Inflammatory macrophage treated with lipopolysaccharide for 4 hours (primary cell): Measurements from ENCODE around the gene C1QTNF12.

Experiments
- DNase-seq: peaks from one replicate; pipeline ENCODE4 v3.0.0-alpha.2; 2020

C1QTNF12 gene, protein sequence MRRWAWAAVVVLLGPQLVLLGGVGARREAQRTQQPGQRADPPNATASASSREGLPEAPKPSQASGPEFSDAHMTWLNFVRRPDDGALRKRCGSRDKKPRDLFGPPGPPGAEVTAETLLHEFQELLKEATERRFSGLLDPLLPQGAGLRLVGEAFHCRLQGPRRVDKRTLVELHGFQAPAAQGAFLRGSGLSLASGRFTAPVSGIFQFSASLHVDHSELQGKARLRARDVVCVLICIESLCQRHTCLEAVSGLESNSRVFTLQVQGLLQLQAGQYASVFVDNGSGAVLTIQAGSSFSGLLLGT

GRCh38 chr1:1246577-1247340 is at the start of gene C1QTNF12:
Gene C1QTNF12, minus strand, starts transcription at chr1:1246722. Its CDS starts 32 bp downstream, at chr1:1246690.
- no peak for DNase-seq

DNA sequence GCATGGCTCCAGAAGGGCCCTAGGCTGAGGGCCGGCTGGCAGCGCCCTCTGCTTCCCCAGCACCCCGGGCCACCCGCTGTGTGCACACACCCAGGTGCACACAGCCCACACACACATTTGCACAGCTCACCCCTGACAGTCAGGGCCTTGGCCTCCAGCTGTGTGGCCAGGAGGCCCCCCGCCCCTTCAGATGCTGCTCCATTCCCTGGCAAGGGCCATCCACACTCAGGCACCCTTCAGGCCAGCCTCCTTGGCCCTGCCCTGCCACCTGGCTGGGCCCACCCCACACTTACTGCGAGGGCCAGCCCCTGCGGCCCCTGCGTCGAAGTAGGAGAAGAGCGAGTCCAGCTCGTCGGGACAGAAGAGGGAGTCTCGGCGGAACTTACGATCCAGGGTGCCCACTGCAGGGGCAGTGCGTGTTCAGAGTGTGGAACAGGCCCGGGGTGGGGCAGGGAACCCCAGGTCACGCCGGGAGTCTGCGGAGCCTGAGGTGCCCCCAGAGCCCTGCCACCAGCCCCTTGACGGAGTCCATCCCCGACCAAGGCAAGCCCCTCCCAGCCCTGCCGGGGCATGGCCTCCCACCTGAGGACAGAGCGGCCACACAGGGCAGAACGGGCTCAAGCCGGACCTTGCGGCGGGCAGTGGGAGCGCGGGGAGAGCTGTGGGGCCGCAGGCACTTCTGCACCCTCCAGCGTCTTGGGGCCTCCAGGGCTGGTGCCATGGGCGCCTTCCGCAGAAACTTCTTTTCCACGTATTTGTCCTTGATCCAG is 48.8 kb upstream of the C1QTNF12 start:
- no peak for DNase-seq

DNA sequence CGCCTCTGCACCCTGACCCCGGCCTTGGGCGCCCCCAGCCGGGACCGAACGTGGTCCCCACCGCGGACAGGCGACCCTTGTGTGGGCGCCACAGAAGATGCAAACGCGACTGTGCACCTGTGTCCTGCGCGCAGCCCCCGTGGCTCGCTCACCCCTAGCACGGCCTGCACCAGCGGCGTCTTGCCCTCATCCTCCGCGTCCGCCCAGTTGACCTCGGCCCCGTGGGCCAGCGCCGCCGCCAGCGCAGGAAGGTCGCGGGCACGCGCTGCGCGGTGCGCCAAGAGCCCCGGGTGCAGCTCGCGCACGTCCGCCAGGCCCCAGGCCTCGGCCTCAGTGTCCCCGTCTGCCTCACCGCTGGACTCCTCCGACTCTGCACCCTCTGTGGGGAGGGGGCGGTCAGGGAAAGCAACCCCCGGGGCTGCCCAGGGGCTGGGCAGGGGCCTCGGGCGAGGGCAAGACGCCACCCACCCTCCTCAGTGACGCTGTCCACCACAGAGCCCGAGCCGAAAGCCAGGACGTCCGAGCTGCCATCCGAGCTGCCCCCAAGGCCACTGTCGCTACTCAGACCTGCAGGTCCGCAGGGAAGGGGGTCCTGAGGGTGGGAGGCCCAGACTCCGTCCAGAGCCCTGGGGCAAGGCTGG is 47.8 kb upstream of the C1QTNF12 start:
- DNase-seq = no peak

DNA sequence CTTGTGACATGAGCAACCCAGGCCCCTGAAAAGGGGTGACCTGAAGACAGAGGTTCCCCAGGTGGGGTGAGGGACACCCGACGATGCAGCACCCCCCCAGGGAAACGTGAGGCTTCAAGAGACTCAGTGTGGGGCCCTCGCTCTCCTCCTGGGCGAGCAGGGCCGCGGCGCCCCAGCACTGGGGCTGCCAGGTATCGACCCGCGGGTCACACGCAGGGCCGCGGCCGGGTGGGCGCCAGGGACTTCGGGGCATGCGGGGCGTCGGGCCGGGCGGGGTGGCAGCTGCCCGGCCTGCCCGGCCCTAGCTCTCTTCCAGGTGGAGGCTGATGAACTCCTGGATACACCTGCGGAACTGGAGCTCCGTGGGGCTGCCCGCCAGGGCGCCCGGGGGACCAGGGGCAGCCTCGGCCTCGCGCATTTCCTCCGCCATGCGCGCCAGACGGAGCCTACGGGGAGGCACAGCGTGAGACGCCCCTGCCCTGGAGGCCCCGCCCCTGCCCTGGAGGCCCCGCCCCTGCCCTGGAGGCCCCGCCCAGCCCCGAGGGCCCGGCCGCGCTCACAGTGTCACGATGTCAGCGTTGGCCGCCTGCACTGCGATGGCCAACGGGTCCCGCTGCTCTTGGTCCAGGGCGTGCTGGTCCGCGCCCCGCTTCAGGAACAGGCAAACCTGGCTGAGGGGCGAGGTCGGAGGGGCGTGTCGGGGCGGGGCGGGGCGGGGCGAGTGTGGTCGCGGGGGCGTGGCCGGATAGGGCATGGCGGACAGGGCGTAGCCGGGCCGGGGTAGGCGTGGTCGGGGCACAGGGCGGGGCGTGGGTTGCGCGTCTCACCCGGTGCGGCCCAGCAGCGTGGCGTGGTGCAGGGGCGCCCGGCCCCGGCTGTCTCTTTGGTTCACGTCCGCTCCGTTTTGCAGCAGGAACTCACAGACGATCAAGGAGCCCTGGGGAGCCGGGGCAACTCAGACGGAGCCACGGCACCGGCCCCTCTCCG is 47.0 kb upstream of the C1QTNF12 start:
- no peak for DNase-seq

- no peak for DNase-seq
Measured at GRCh38 chr1:1292851-1293250, 46.3 kb upstream of the C1QTNF12 start.

DNA sequence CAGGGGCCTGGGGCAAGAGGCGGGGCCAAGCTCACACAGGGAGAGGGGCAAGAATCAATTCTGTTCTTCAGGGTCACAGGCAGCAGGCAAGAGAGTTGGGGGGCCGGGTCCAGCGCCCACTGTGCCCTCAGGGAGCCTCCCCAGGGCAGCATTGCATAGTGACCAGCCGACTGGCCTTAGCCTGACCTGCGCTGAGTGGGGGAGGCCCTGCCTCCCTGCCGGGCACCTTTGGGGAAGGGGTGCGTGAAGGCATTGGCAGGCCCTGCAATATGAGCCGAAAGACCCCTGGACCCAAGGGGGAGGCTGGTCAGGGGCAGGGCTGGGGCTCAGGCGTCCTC is 45.9 kb upstream of the C1QTNF12 start:
- DNase-seq = no peak

DNA sequence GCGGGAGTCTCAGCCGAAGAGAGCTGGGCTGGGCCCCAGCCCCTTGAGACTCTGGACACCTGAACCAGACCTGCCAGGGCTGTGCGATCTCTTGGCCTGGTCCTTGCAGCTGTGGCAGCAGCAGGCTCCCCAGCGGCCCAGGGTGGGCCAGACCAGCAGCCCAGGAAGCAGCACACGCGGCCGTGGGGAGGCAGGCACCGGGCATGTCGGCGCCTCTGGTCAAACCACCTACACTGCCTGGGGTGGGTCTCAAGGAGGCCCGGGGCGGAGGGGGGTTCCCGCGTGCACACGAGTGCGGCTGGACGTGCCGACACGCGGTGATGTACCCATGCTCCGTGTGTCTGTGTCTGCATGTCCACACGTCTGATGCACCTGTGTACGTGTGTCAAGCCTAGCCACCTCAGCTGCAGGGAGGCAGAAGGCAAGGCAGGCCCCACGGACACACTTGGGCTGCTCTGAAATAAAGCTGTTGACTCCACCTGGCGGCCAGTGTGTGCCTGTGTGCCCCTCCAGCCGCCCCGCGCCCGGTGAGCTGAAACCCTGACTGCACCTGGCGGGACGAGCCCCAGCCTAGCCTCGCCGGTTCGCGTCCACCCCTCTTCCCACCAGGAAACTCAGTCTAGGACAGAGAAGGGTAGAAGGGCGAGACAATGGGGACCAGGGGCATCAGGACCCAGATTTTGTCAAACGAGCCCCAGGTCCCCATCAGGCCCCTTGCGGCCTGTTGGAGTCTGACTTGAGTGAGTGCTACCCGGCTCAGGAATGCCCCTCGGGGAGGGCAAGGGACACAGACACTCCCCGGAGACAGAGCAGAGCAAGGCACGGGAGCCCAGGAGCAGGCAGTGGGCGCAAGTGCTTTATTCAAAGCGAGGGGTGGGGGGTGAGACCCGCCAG is 45.3 kb upstream of the C1QTNF12 start:
- peak; percentile 26 for DNase-seq

DNA sequence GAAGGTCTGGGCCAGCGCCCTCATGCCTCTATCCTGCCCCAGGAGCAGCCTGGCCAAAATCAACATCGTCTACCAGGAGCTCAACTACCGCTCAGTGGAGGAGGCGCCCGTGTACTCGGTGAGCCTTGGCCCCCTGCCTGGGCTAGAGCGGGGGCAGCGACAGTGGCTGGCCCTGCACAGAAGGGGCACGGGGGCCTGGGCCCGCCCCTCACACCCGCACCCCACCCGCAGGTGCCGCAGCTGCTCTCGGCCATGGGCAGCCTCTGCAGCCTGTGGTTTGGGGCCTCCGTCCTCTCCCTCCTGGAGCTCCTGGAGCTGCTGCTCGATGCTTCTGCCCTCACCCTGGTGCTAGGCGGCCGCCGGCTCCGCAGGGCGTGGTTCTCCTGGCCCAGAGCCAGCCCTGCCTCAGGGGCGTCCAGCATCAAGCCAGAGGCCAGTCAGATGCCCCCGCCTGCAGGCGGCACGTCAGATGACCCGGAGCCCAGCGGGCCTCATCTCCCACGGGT is 44.6 kb upstream of the C1QTNF12 start:
- DNase-seq = no peak

DNA sequence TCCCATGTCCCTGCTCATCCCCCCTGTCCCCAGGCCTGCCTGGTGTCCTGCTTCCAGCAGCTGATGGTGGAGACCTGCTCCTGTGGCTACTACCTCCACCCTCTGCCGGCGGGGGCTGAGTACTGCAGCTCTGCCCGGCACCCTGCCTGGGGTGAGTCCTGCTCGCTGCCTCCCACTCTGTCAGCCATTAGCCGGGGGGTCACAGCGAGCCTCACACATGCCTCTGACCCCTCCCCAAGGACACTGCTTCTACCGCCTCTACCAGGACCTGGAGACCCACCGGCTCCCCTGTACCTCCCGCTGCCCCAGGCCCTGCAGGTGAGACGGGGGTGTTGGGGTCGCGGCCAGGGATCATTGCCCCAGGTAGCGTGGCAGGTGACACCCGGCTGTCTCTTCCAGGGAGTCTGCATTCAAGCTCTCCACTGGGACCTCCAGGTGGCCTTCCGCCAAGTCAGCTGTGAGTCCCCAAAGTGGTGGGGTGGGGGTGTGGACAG is 43.8 kb upstream of the C1QTNF12 start:
- DNase-seq = peak; percentile 60

GRCh38 chr1:1287288-1288110 is 41.0 kb upstream of the C1QTNF12 start:
- DNase-seq = no peak

GRCh38 chr1:1286313-1287261 is 40.1 kb upstream of the C1QTNF12 start:
- DNase-seq = no peak

- DNase-seq = no peak
Measured at GRCh38 chr1:1285611-1286311, 39.2 kb upstream of the C1QTNF12 start.

GRCh38 chr1:1285102-1285571 is 38.6 kb upstream of the C1QTNF12 start:
- DNase-seq = no peak

DNA sequence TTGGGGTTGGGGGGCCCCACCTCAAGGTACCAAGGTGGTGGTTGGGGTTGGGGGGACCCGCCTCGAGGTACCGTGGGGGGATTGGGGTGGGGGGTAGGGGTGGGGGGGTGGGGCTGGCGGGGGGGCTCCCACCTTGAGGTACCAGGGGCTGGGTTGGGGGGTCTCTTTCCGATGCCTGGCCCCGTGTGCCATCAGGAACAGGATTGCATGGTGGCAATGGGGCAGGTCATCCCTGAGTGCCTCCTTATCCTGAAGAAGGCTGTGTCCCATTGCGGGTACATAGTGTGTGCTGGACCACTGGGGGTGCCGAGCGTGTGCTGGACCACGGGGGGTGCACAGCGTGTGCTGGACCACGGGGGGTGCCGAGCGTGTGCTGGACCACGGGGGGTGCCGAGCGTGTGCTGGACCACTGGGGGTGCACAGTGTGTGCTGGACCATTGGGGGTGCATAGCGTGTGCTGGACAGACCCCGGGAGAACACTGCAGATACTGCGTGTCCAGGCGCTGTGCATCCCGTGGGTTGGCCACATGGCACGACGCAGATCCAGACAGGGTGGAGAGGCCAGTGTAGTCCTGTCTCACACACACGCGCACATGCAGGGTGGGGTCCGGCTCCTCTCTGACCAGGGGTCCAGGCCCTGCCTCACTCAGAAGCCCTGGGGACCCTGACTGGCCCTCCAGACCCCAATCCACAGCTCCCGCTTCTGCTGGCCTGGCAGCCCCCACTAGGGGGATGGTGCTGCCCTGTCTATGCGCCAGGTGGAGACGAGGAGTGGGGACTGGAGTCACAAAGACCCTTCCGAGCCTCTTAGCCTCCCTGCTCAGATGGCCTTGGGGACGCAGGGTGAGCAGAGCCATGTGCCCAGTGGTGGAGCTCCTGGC is 37.9 kb upstream of the C1QTNF12 start:
- DNase-seq = no peak

DNA sequence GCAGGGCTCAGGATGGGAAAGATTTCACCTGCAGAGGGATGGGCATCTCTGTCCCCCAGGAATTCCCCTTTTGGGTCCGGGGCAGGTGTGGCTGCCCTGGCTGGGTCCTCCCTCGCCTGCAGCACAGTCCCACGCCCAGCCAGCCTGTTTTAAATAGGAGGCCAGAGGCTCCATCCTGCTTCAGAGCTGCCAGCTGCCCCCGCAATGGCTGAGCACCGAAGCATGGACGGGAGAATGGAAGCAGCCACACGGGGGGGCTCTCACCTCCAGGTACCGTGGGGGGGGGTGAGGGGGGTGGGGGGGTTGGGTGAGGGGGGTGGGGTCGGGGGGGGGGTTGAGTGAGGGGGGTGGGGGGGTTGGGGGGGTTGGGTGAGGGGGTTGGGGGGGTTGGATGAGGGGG is 37.3 kb upstream of the C1QTNF12 start:
- DNase-seq = no peak

DNA sequence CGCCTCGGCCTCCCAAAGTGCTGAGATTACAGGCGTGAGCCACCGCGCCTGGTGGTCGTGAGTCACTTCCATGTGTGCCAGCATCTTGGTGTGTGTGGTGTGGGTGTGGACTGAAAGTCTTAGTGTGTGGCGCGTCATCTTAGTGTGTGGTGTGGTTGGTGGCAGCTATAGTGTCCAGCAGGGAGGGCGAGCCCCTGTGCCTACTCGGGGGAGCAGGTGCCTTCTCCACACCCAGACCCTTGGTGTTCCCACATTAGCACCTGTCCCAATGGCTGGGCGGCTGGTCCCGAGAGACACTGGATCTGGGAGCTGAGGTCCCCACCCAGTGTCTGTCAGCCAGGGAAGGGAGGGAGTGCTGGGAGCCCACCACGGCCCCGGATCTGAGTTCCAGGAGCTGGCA is 36.5 kb upstream of the C1QTNF12 start:
- DNase-seq = peak; percentile 45
